Vagina (tissue), 2 donors: Measurements from ENCODE around the gene PPP1R13B.

ENCODE experiments used
- POLR2A ChIP-seq, 2 donors: fragments of 450-650 bp; IDR thresholded peaks; one replicate each; pipeline ENCODE4 v1.6.1; 2017; ENCODE audit warnings: antibody characterized with exemption in 2 of 2, mild to moderate bottlenecking in 2 of 2, moderate library complexity in 2 of 2
- POLR2AphosphoS5 ChIP-seq, 2 donors: sonication (generic); formaldehyde crosslinking; IDR thresholded peaks; one replicate each; pipeline ENCODE4 v1.9.0; 2017; ENCODE audit warnings: antibody characterized with exemption in 2 of 2, mild to moderate bottlenecking in 2 of 2, low read depth in 1 of 2; ENCODE audit not compliant: insufficient read depth in 1 of 2
- TF ChIP-seq, protein P1 (sequence below), 3 experiments: fragments of 450-650 bp in 2 of 3; fragments of 200-600 bp in 1 of 3; sonication (generic) in 1 of 3; IDR thresholded peaks; one replicate each; pipeline ENCODE4 v1.5.1; 2017 to 2019; ENCODE audit warnings: antibody characterized with exemption in 3 of 3, mild to moderate bottlenecking in 2 of 3, moderate library complexity in 2 of 3

DNA sequence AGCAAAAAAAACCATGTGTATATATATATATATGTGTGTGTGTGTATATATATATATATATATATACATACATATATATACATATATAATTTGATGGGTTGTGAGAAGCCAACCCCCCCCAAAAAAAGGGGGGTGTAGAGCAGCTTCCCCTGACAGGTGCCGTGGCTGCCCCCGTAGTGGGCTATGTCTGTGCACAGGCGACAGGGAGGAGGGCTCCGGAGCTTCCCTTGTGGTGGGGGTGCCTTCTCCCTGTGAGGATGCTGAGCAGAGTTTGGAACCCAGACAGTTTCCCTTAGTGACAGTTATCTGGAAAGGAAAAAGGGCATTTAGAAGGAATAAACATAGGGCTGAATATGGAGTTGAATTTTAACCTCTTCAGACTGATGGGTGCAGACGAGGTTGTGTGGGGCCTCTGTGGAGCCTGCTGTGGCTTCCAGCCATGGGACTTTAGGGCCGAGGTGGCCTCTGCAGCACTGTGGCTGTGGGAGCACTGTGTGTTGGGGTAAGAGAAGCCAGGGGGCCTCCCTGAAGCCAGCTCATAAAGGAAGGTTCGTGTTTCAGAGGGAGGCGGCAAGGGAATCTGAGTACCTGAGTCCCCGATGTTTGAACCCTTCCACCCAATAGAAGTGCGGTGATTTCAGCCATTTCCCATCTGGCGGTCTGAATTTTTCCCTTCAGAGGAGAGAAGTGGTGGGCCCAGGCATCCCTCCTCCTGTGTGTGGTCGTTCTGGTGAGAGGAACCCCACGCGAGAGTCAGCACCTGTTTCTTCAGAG lies 151.9 kb downstream of the PPP1R13B start:
- TF ChIP-seq, protein P1, sequence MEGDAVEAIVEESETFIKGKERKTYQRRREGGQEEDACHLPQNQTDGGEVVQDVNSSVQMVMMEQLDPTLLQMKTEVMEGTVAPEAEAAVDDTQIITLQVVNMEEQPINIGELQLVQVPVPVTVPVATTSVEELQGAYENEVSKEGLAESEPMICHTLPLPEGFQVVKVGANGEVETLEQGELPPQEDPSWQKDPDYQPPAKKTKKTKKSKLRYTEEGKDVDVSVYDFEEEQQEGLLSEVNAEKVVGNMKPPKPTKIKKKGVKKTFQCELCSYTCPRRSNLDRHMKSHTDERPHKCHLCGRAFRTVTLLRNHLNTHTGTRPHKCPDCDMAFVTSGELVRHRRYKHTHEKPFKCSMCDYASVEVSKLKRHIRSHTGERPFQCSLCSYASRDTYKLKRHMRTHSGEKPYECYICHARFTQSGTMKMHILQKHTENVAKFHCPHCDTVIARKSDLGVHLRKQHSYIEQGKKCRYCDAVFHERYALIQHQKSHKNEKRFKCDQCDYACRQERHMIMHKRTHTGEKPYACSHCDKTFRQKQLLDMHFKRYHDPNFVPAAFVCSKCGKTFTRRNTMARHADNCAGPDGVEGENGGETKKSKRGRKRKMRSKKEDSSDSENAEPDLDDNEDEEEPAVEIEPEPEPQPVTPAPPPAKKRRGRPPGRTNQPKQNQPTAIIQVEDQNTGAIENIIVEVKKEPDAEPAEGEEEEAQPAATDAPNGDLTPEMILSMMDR (IDR thresholded peaks at IDR 0.05): no peak
- TF ChIP-seq POLR2AphosphoS5 (IDR thresholded peaks at IDR 0.05; ENCODE audit: insufficient read depth in 1 of 2, low read depth in 1 of 2): no peak
- TF ChIP-seq POLR2A (IDR thresholded peaks at IDR 0.05): no peak
